NOMO-1 treated with DMSO at 0.1 percent for 48 hours (cell line): ENCODE results near the gene ZNF556.
A peak's percentile ranks its signal among the peaks of the same experiment; 100 is the strongest.

Source experiments
- DNase-seq: peaks from one replicate; lab custom pipeline; 2025; ENCODE audit not compliant: unreplicated experiment; lab: John Stamatoyannopoulos, UW

ZNF556 gene

GRCh38 chr19:2867025-2867991 is at the start of gene ZNF556:
TSS of gene ZNF556 (plus strand) at chr19:2867335. CDS start at chr19:2867422, 87 bp downstream.
- DNase-seq: peak; percentile 60

DNA sequence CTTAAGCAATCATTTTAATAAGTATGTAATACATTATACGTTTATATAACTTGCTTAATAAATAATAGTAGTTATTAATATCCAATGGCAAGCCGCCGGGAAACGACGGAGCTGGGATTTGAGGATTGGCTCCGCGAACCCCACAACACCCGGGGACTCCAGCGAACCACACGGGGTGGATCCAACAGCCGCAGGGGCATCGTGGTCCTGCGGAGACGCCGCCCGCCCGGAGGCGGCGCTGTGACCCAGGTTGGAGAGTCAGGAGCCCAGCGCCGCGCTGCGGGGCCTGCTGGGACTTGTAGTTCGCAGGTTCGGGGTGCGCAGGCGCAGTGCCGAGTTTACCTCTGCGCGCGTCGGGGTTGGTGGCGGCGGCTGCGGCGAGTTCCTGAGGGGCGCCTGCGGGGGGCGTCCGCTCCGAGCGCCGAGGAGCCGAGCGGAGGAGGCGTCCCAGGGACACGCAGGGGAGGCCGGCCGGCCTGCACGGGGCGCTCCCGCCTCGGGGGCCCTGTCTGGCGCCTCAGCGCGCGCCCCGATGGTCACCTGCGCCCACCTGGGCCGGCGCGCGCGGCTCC is 47.5 kb upstream of the ZNF556 start, which contains the start of gene ZNF554:
Gene ZNF554, plus strand, starts transcription at position 329 of the 572 bp plus-strand sequence. Its CDS starts 204 bp downstream, at position 533.
- DNase-seq: peak; percentile 88

- no peak for DNase-seq
Measured at GRCh38 chr19:2820112-2820702, 46.9 kb upstream of the ZNF556 start.

- no peak for DNase-seq
Measured at GRCh38 chr19:2822846-2823245, 44.3 kb upstream of the ZNF556 start.

DNA sequence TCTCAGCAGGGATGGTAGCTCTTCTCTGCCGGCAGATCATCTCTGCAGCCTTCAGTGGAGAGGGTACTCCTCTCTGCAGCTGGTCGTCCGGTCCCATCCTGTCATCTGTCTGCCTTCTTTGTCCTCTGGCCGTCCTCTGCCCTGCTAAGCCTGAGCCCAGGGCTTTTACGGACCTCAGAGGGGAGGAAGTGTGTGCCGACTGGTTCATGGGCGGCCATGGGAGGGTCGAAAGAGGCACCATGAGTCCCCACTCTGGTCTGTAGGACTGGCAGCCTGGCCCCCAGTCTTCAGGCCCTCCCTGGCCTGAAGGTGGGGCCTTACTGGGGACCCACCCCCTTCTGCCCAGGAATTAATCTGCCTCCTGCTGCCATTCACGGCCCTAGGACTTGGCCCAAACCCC is 43.5 kb upstream of the ZNF556 start:
- DNase-seq: no peak

- no peak for DNase-seq
Measured at GRCh38 chr19:2824129-2824528, 43.0 kb upstream of the ZNF556 start.

- no peak for DNase-seq
Measured at GRCh38 chr19:2827022-2827421, 40.1 kb upstream of the ZNF556 start.

GRCh38 chr19:2827840-2828489 is 39.2 kb upstream of the ZNF556 start:
- no peak for DNase-seq

DNA sequence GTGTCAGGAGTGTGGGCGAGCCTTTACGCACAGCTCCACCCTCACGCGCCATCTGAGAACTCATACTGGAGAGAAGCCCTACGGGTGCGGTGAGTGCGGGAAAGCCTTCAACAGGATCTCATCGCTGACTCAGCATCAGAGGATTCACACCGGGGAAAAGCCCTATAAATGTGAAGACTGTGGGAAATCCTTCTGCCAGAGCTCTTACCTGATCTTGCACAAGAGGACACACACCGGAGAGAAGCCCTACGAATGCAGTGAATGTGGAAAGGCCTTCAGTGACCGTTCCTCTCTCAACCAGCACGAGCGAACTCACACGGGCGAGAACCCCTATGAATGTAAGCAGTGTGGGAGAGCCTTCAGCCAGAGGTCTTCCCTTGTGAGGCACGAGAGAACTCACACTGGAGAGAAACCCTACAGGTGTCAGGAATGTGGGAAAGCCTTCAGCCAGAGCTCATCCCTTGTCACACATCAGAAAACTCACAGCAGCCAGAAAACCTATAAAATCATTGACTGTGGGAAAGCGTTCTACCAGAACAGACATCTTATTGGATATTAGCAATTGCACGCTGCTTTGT is 32.8 kb upstream of the ZNF556 start:
- no peak for DNase-seq

GRCh38 chr19:2837430-2837829 is 29.7 kb upstream of the ZNF556 start:
- no peak for DNase-seq

DNA sequence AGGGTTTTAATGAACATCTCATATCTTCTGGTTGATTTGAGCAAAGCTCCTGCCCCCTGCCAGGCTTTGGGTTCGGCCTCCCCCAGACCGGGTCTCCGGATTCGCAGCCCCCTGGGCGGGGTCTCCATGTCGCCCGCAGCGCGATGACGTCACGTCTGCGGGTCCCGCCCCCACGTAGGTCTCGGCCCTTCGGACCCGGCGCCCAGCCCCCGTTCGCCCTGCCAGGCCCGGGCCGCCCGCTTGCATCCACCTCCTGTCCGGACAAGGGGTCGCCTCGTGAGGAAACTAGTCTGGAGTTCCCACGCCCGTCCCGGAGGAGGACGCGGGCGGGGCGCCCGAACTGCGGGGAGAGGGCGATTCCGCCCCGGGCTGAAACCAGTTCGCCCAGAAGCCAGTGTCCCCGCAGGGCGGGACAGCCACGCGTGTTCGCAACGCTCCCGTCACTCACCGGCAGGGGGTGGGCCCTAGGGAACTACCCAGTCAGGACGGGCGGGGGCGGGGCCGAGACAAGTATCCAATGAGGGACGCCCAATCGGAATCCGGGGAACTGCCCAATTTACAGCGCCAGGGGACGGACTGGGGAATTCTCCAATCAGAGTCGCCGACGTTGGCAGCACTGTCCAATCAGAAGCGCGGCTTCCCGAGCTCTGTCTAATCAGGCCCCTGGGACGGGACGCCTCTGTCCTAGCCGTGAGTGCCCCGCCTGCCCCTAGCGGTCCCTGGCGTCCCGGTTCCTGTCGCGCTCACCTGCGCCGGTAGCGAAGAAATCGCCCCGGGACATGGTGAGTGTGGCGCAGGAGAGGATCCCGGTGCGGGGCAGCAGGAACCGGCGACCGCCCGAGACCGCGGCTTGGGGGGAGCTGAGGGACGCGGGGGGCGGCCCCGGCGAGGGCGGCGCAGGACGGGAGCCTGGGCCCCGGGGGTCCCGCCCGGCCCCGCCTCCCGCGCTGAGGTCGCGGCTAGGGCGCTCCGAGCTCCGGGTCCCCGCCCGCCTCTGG is 26.0 kb upstream of the ZNF556 start, which contains the start of gene ZNF555:
Gene ZNF555, plus strand, starts transcription at position 682 of the 998 bp plus-strand sequence. Its CDS starts 98 bp downstream, at position 780.
- DNase-seq: peak; percentile 98

GRCh38 chr19:2841855-2842574 is 25.1 kb upstream of the ZNF556 start:
- no peak for DNase-seq

- DNase-seq: no peak
Measured at GRCh38 chr19:2845107-2845506, 22.0 kb upstream of the ZNF556 start.

DNA sequence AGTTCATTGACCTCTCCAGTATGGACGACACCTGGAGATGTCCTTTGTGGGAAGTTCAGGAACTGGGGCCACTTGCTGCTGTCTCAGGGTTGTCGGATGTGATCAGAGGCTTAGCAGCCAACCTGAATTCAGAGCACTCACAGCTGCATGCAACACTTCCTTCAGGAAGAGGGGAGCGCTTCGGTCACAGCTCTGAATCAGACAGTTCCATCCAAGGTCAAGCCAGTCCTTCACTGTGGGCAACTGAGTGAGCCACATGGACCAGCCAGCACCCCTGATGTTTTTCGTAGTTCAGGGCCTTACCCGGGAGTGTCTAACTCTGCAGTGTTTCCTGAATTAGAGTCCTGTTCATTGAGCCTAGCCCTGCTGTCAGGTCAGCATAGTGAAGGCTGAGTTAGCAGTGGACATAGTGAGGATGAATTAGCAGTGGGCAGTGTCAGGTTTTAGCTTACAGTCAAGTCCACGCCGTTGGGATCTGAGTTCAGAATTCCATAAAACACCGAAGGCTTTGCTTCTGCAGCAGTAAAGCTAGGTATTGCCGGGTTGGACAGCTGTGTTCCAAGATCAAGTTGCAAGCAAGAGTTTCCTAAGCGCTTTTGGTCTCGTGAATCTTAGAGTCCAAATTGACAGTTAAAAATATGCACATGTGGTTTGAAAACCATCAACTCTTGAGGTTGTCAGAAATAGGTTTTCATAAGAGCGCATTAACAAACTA is 20.8 kb upstream of the ZNF556 start:
- no peak for DNase-seq

- DNase-seq: no peak
Measured at GRCh38 chr19:2847507-2847906, 19.6 kb upstream of the ZNF556 start.

GRCh38 chr19:2848616-2849015 is 18.5 kb upstream of the ZNF556 start:
- DNase-seq: no peak

GRCh38 chr19:2850256-2850925 is 16.7 kb upstream of the ZNF556 start:
- no peak for DNase-seq

DNA sequence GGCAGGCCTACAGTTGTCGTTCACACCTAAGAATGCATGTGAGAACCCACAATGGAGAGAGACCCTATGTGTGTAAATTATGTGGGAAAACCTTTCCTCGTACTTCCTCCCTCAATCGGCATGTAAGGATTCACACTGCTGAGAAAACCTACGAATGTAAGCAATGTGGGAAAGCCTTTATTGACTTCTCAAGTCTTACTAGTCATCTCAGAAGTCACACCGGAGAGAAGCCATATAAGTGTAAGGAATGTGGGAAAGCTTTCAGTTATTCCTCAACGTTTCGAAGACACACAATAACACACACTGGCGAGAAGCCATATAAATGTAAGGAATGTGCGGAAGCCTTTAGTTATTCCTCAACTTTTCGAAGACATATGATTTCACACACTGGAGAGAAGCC is 14.5 kb upstream of the ZNF556 start:
- no peak for DNase-seq
